Left kidney (tissue), 2 donors: ENCODE data around the gene TNFRSF4. TPM values are rescaled to one million over a fixed set of nuclear protein-coding genes. Genes with fewer than 3 reads are reported as not detected.
"Not testable (repeated sequence)": the region's sequence is repeated elsewhere in the genome, so short reads cannot be mapped to it uniquely, and the experiment has no call there.

Source experiments
- DNase-seq: peaks from one replicate; pipeline ENCODE4 v3.0.0-alpha.2; 2013
- polyA plus RNA-seq: library from polyadenylated mRNA; unstranded; fragments of 120-200 nt; gene quantifications from one replicate; pipeline ENCODE4 v1.2.1, GENCODE V29; 2013; ENCODE audit not compliant: insufficient read length

Gene TNFRSF4
- polyA plus RNA-seq, 1 donor, result 1.0 TPM

DNA sequence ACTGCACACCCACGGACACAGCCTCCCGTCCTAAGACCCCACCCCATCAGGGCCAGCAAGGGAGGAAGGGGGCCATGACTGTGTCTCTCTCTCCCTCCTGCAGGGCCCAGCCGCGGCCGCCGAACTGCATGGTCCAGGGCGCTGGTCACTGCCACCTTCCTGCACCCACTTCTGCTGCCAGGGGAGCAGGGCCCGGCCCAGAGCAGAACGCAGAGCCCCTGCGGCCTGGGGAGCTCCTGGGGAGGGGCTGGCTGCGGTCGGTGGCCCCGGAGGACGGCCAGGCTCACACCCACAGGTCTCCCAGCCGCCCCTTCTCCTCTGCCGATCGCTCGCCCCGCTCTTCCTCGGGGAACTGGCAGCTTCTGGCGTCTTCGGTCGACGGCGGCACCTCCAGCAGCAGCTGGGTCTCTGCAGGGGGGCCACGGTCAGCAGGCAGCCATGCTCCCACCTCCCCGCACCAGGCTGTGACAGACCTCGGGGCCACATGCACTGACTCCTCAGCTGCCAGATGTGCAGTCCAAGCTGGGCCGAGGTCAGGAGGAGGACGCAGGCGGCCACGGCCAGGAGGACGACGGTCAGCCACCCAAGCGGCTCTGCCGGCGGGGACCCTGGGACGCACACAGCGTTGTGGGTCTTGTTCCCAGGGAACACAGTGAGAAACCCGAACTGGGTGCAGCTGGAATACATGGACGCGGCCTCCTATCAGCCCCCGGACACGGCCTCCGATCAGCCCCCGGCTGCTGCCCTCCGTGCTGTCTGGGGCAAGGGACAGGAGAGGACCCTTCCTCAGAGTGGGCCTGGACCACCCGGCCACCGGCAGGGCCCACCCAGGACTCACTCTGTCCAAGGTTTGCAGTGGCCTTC lies 10.2 kb downstream of the TNFRSF4 start:
- DNase-seq, result no peak

DNA sequence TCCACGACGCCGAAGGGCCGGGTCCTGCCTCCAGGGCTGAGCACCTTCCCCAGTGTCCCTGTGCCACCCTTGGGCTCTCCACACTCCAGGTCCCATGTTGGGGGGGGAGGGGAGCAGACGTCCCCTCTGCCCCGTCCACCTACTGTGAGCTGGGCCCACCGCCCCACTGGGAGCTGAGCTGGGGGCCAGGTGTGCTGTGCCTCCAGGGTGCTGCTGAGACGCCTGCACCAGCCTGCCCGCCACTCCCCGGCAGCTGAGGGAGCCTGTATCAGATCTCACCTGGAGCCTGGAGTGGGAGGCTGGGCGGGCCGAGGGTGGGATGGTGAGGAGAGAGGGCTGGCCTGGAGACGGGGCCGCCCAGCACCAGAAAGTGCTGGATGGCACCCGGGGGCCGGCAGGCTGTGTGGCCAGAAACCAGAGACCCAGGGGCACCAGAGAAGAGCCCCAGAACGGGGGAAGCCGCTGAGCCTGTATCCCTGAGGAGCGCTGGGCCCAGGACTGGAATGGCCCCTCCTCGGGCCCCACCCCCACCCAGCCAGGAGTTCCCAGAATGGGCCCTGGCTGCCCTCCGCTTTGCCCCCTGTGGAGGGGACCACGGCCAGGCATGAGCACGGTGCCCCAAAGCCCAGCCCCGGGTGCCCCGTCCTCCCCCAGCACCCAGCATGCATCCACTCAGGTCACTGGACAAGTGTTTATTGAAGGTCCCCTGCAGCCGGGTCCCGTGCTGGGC lies 11.0 kb downstream of the TNFRSF4 start:
- DNase-seq, result no peak

DNA sequence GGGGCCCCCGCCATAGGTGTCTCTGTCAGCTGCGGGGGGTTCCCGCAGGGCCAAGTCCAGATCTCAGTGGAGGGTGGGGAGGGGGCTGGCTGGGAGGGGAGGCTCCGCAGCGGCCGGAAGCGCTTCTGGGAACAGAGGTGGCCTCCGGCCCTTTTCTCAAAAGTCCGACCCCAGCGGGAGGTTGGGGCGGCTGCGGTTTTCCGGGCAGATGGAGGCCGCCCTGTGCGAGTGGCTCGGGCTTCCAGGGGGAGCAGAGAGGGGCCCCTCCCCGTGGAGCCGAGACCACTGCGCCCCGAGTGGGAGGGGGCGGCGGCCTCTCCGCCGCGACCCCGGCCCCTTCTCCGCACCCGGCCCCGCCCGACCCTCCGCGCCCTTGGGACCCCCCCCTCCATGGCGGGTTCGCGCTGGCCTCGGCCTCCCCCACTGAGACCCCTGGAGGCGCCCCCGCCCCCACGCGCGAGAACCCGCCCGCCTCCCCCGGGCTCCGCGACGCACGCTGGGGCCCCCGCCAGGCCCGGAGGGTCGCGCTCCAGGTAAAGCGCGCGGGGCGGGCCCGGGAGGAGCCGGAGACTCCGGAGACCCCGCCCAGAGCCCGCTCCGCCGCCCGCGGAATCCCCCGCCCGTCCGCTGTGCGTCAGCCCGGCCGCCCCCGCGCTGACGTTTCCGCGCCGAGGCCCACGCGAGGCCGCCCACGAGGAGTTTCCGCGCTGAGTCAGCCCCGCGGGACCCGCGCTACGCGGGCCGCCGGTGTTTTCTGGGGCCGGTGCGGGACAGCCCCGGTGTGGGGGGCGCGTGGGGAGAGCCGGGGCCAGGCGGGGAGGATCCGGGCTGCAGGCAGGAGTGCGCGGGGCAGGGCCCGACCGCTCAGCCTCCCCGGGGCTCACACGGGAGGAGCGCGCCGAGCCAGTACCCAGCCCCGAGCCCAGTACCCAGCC lies 12.8 kb downstream of the TNFRSF4 start:
- no peak for DNase-seq

DNA sequence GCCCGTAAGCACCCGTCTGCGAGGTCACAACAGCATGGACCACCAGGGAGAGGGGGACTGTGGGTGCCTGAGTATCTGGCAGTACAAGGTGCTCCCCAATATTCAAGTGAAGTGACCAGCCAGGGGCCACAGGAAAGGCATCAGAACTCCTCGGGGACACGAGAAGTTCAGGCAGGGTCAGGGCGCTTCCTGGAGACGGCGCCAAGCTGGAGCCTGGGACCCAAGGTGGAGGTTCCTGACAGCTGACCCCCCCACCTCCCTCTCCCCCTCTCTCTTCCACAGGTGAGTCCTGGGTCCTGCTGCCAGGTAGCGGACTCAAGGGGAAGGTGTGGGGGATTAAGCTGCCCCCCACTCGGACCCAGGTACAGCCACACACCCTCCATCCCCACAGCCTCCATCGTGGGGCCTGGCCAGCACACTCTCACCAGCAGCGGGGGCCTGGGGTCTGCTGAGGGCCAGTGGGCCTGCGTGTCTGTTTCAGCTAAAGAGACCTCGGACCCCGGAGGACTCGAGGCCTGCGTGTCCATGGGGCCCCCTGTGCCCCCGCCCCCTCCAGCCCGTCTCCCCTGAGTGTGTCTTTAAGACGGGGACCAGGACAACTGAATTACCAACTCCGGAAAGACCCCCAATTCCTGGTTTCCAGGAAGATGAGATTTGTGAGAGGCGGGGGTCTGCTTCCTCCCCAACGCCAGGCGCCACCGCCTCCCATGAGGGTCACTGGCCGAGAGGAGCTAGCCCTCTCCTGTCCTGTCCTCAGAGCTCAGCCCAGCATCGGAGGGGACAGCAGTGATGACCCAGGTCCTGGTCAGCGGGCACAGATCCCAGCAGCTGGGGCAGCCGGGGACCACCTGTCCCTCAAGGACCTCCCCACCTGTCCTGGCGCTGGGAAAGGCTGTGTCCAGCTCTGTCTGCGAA lies 13.7 kb downstream of the TNFRSF4 start:
- no peak for DNase-seq

DNA sequence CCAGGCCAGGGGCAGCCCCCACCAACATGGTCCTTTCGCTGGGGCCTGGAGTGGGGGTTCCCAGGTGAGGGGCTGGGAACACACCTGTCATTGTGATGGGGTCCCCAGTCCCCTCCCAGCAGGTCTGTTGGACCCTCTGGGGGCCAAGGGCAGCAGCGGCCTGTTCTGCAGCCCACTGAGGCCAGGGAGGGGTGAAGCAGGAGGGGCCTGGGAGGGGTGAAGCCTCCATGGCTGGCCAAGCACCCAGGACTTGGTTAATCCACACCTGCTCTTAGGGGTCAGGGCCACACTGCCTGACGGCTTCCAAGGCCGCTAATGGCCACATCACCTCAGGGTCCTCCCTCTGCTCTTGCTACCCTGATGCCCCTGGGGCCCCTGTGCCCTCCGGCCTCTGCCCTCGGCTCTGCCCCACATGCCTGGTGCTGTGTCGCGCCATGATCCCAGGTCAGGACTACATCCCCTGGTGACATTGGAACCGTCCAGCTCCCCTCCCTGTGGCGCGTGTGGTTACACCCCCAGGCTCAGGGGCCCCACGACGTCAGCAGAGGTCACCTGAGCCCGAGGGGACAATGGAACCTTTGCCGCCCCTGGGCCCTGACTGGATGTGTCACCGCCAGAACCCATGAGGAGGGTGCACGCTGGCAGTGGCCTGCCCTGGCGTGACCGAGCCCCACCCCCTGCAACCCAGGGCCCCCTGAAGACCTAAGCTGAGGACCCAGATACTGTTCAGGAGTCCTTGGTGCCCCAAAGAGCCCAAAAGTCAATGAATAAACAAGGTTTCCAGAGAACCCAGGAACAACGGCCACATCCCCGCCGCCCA lies 14.6 kb downstream of the TNFRSF4 start:
- no peak for DNase-seq

DNA sequence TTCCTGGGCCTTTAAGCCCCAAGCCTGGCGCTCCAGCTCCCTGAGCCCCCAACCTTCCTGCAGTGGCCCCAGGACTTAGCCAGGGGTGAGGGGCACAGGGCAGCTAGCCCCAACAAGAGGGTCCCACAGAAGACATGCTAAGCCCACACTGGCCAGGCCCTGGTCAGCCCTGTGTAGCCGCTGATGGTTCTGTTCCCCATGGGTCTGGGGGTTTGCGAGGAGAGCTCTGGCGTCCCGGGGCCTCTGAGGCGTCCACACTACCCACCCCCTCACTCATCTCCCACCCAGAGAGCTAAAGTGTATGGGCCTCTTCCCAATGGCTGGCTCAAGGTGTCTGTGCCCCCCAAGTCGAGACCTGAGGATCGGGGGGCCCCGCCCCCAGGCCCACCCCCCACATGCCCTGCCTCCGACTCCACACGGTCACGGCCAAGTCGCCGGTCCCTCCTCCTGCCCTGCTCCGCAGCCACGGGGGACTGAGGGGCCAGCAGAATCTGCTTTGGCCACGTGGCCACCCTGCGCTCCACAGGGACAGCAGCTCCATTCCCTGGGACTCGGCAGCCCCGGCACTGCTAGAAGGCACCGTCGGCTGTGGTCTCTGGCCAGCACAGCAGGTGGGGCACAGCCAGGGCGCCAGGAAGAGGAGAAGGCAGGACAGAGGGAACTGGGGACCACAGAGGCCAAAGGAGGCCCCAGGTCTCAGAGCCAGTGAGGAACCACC lies 15.4 kb downstream of the TNFRSF4 start:
- DNase-seq, result no peak

DNA sequence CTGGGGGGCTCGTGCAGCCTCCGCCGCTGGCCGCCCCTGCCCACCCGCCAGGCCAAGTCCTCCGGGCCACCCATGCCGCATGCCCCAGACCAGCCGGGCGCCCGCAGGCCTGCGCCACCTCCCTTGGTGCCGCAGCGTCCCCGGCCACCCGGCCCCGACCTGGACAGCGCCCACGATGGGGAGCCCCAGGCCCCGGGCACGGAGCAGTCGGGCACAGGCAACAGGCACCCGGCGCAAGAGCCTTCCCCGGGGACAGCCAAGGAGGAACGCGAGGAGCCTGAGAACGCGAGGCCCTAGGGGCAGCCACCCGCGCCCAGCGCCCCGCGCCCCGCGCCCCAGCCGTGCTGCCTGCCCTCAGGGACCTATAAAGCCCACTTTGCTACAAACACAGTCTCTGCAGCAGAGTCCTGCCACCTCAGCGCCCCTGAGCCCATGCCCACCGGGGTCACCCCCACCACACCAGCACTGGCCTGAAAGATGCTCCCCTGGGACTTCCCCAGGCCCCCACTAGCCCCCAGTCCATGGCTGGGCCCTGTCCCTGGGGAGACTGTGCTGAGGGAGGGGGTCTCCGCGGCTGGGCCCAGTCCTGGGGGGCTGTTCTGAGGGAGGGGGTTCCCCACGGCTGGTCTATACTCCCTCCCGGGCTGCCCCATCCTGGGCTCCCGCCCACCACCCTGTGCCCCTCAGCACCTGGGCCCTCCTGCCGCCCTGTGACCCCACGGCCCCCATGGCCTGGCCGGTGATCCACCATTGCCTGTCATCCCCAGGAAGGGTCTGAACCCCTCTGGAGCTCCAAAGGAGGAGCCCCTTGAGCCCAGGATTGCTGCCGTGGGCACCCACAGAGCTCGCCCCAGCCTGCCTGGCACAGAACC lies 16.2 kb downstream of the TNFRSF4 start:
- no peak for DNase-seq

DNA sequence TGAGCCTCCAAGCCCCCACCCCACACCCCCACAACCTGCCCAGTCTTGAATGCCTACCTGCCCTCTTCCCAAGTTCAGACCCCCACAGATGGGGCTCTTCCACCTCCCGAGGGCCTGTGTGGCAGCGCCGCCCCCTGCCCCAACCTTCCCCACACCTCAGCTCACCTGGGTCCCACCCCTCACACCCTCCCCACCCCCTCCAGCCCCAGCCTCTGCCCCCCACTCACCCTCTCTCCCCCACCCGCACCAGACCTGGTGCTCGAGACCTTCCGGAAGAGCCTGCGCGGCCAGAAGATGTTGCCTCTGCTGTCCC lies 16.8 kb downstream of the TNFRSF4 start:
- DNase-seq, result no peak

DNA sequence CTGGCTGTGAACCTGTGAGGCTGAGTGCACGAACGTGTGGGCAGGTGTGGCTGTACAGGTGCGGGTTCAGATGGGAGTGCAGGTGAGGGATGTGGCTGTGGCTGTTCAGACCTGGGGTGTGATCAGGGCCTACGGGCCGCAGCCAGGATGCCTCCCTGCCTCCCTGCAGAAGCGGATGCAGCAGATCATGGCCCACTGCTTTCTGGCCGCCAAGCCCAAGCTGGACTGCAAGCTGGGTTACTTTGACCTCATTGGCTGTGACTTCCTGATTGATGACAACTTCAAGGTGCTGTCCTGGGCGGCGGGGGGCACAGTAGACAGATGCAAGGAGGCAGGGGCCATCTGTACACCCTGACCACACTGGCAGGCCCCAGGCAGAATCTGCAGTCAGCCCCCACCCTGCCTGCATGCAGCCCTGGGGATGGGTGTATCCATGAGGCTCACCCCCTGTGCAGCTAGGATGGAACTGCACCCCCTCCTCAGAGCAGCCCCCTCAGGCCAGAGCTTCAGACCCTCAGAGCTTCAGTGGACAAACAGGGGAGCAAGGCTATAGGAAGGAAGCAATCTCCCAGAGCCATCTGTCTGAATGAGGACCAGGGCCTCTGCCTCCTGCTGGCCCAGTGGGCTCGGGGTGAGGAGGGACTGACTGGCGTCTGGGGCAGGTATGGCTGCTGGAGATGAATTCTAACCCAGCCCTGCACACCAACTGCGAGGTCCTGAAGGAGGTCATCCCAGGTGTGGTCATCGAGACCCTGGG lies 17.3 kb downstream of the TNFRSF4 start:
- DNase-seq, result no peak

DNA sequence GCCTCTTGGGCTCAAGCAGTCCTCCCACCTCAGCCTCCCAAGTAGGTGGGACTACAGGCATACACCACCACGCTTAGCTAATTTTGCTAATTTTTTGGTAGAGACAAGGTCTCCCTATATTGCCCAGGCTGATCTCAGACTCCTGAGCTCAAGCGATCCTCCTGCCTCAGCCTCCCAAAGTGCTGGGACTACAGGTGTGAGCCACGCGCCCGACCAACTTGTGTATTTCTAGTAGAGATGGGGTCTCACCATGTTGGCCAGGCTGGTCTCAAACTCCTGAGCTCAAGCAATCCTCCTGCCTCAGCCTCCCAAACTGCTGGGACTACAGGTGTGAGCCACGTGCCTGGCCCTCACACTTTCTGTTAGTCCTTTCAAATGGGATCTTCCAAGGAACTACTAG lies 18.2 kb downstream of the TNFRSF4 start:
- not testable (repeated sequence) for DNase-seq

DNA sequence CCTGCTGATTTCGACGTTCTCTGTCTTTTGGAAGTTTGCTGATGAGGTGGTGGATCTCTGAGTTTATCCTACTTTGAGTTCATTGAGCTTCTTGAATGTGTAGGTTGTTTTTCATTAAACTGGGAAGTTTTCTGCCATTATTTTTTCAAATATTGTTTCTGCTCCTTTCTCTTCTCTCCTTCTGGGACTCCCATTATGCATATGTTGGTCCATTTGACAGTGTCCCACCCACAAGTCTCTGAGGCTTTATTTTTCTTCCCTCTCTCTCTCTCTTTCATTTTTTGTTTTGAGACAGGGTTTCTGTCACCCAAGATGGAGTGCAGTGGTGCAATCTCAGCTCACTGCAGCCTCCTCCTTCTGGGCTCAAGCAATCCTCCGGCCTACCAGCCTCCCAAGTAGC lies 19.2 kb downstream of the TNFRSF4 start:
- no peak for DNase-seq

DNA sequence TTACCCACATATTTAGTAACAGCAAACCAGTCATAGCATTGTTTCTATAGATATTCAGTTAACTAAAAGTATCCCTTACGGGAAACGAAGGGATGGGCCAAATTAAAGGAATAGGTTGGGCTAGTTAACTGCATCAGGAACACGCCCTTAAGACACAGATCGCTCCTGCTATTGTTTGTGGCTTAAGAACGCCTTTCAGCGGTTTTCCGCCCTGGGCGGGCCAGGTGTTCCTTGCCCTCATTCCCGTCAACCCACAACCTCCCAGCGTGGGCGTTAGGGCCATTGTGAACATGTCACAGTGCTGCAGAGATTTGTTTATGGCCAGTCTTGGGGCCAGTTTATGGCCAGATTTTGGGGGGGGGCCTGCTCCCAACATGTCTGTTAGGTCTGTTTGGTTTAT lies 22.2 kb downstream of the TNFRSF4 start:
- no peak for DNase-seq

DNA sequence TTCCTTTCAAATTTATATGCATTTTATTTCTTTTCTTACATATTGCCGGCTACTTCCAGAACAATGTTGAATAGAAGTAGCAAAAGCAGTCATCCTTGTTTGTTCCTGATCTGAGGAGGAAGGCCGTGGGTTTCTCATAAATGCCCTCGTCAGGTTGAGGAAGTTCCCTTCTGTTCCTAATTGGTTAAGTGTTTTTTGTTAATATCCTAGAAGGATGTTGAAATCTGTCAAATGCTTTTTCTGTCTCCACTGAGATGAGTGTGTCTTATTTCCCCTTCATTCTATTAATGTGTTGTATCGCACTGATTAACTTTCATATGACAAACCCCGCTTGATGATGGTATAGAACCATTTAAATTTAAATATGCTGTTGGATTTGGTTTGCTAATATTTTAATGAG lies 24.8 kb downstream of the TNFRSF4 start:
- no peak for DNase-seq

DNA sequence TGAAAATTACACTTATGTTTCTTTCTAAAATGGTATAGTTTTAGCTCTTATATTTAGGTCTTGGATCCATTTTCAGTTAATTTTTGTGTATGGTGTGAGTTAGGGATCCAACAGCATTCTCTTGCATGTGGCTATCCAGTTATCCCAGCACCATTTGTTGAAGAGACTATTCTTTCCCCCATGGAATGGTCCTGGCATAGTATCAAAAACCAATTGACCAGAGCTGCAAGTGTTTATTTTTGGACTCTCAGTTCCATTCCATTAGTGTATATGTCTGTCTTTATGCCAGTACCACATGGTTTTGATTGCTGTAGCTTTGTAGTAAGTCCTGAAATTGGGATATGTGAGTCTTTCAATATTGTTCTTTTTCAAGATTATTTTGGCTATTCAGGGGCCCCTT lies 26.0 kb downstream of the TNFRSF4 start:
- DNase-seq, result no peak

DNA sequence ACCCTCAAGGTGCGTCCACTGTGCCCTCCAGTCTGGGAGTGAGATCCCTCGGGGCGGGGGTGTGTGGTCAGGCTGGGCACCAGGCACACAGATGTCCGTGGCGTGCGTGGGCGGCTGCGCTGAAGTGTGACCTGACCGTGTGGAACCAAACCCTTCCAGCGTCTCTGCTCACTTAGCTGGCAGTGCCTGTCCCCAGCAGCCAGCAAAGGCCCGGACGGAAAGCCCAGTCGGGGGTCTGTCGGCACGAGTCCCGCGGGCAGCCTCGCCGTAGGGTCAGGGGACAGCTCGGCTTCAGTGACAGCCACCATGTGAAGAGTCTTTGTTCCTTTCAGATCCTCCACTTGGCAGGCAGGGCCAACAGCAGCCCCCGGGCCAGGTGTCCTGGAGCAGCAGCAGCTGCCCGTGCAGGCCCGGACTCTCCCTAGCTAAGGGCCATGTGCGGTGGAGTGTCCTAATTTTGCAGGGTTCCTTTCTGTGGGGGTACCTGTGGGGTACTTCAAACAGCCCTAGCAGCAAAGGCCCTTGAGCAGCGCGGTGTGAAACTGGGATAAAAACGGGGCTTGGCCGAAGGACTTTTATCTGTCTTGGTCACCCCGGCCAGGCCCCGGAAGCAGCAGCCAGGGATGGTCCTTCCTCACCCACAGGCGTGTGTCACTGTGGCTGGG lies 28.7 kb downstream of the TNFRSF4 start:
- DNase-seq, result no peak

DNA sequence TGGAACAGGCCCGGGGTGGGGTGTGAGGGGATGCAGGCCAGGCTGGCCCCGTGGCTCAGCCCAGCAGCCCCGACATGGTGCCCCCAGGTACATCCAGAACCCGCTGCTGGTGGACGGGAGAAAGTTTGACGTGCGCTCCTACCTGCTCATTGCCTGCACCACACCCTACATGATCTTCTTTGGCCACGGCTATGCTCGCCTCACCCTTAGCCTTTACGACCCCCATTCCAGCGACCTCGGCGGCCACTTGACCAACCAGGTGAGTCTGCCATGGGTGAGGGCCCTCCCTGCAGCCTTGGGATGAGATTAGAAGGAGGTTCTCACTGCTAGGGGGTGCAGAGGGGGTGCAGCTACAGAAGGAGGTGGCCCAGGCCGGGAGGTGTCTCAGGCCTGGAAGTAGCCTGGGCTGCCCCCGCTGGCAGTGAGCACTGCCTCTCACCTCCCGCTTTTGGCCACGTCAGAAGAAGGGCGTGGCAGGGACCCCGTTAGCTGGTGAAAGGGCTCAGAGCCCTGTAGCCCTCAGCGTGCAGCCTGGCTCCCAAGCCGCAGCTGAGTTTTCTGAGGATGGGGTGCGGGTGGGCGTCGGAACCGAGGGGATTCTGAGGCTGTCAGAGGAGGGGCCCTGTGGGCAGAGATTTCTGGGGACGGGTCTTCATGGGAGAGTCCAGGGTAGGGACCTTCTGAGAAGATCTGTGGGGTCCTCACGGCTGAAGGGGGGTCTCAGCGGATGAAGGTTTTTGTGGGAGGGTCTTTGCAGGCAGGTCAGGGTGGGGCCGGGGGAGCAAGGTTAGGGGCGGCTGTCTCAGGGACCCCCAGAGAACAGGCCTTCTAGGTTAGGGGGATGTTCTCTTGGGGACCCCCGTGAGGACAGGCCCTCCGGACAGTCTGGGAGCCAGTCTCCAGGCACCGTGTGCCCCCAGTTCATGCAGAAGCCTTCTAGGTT lies 29.8 kb downstream of the TNFRSF4 start:
- DNase-seq, result no peak
